Fibroblast of skin of back (primary cell): Measurements from ENCODE around the gene PGBD5.

ENCODE experiments used
- DNase-seq: peaks from one replicate; pipeline ENCODE4 v3.0.0-alpha.2; 2013

The PGBD5 gene

GRCh38 chr1:230300322-230301301 is 125.5 kb downstream of the PGBD5 start:
- no peak for DNase-seq

- DNase-seq, result no peak
These were observed 126.7 kb downstream of the PGBD5 start for GRCh38 chr1:230299191-230300006.

- no peak for DNase-seq
These were observed 130.8 kb downstream of the PGBD5 start for GRCh38 chr1:230295367-230295766.

GRCh38 chr1:230293390-230293700 is 132.8 kb downstream of the PGBD5 start:
- no peak for DNase-seq

GRCh38 chr1:230292689-230293389 is 133.3 kb downstream of the PGBD5 start:
- DNase-seq, result no peak

- no peak for DNase-seq
These were observed 134.2 kb downstream of the PGBD5 start for GRCh38 chr1:230291731-230292620.

- DNase-seq, result no peak
These were observed 136.8 kb downstream of the PGBD5 start for GRCh38 chr1:230289350-230289644.

GRCh38 chr1:230288641-230289349 is 137.3 kb downstream of the PGBD5 start:
- peak; percentile 17 for DNase-seq

- no peak for DNase-seq
These were observed 138.3 kb downstream of the PGBD5 start for GRCh38 chr1:230287674-230288315.

GRCh38 chr1:230286890-230287269 is 139.3 kb downstream of the PGBD5 start:
- no peak for DNase-seq

GRCh38 chr1:230286166-230286889 is 139.8 kb downstream of the PGBD5 start:
- DNase-seq, result no peak

- no peak for DNase-seq
These were observed 140.8 kb downstream of the PGBD5 start for GRCh38 chr1:230285351-230285750.

GRCh38 chr1:230284891-230285290 is 141.2 kb downstream of the PGBD5 start:
- no peak for DNase-seq

GRCh38 chr1:230283678-230284077 is 142.5 kb downstream of the PGBD5 start:
- DNase-seq, result no peak

GRCh38 chr1:230282157-230282556 is 144.0 kb downstream of the PGBD5 start:
- DNase-seq, result no peak

GRCh38 chr1:230281556-230281955 is 144.6 kb downstream of the PGBD5 start:
- DNase-seq, result no peak

- DNase-seq, result no peak
These were observed 145.2 kb downstream of the PGBD5 start for GRCh38 chr1:230280906-230281413.

- no peak for DNase-seq
These were observed 145.9 kb downstream of the PGBD5 start for GRCh38 chr1:230280054-230280795.

- DNase-seq, result no peak
These were observed 146.6 kb downstream of the PGBD5 start for GRCh38 chr1:230279583-230279945.
